ENCODE results near the gene FGF11.

DNA sequence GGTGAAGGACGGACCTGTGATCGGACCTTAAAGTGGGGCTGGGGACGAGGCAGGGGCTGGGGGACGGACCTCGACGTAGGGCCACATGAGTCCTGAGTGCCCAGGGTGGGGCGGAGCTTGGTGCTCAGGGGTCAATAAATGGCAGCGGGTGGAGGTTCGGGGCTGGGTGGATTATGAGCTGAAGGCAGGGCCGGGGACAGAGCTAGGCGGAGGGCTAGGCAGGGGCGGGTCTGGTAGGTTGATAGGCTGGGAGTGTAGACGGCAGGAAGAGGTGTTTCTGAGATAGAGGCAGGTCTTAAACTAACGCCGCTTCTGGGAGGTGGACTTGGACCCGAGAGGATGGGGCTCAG, 6.3 kb downstream of the FGF11 start:
- TF ChIP-seq POLR2A (IDR thresholded peaks at IDR 0.05; ENCODE audit: low read length) (no peak), GATA1 (IDR thresholded peaks at IDR 0.05; ENCODE audit: low read depth, low read length) (no peak)

Measured in erythroblast (primary cell).